ENCODE measurements around the gene CACNB3.

DNA sequence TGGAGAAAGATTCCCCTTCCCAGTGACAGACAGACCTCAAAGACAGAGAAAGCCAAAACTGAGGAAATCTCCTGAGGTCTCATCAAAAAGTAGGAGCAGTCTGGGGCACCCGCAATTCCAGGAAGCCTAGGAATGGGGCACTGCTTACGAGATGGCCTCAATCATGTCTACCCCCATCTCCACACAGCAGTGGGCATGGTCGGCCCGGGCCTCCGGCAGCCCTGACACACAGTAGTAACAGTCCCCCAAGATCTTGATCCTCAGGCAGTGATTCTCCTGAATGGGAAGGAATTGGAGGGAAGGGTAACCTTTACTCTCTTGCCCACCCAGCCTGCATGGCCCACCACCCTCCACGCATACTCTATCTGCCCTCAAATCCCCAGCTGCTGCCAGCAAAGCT is 41.3 kb upstream of the CACNB3 start:
- TF ChIP-seq, protein P1, sequence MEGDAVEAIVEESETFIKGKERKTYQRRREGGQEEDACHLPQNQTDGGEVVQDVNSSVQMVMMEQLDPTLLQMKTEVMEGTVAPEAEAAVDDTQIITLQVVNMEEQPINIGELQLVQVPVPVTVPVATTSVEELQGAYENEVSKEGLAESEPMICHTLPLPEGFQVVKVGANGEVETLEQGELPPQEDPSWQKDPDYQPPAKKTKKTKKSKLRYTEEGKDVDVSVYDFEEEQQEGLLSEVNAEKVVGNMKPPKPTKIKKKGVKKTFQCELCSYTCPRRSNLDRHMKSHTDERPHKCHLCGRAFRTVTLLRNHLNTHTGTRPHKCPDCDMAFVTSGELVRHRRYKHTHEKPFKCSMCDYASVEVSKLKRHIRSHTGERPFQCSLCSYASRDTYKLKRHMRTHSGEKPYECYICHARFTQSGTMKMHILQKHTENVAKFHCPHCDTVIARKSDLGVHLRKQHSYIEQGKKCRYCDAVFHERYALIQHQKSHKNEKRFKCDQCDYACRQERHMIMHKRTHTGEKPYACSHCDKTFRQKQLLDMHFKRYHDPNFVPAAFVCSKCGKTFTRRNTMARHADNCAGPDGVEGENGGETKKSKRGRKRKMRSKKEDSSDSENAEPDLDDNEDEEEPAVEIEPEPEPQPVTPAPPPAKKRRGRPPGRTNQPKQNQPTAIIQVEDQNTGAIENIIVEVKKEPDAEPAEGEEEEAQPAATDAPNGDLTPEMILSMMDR (IDR thresholded peaks at IDR 0.05; ENCODE audit: poor library complexity): no peak
- no peak for TF ChIP-seq EZH2 (IDR thresholded peaks at IDR 0.05; ENCODE audit: borderline replicate concordance)
- TF ChIP-seq EZH2phosphoT487 (IDR thresholded peaks at IDR 0.05; ENCODE audit: low read depth, severe bottlenecking, unreplicated experiment): no peak
